Stimulated activated CD8-positive, alpha-beta memory T cell treated with anti-CD3 and anti-CD28 coated beads, Interleukin-7, amount 100 ng/mL, for 4 hours (primary cell): ENCODE data around the gene MARK4.

Experiments
- DNase-seq, 2 donors: peaks; one replicate each; pipeline ENCODE4 v3.0.0-alpha.2; 2020; ENCODE audit warnings: low read depth in 2 of 2

MARK4 gene

GRCh38 chr19:45271735-45272108 lies 20.7 kb downstream of the MARK4 start:
- no peak for DNase-seq

- DNase-seq: no peak
Measured at GRCh38 chr19:45273521-45273855, 22.4 kb downstream of the MARK4 start.

- DNase-seq: no peak
Measured at GRCh38 chr19:45275370-45275971, 24.4 kb downstream of the MARK4 start.

- DNase-seq: no peak
Measured at GRCh38 chr19:45276284-45276687, 25.2 kb downstream of the MARK4 start.

GRCh38 chr19:45278087-45278486 lies 27.0 kb downstream of the MARK4 start:
- DNase-seq: no peak

- DNase-seq: no peak
Measured at GRCh38 chr19:45279587-45280192, 28.6 kb downstream of the MARK4 start.

GRCh38 chr19:45280471-45280961 lies 29.4 kb downstream of the MARK4 start:
- DNase-seq: no peak

- no peak for DNase-seq
Measured at GRCh38 chr19:45283443-45284033, 32.5 kb downstream of the MARK4 start.

- DNase-seq: no peak
Measured at GRCh38 chr19:45290381-45290931, 39.4 kb downstream of the MARK4 start.

GRCh38 chr19:45291834-45292233 lies 40.8 kb downstream of the MARK4 start:
- DNase-seq: no peak

GRCh38 chr19:45293682-45294081 lies 42.6 kb downstream of the MARK4 start:
- DNase-seq: no peak

GRCh38 chr19:45294291-45295029 lies 43.4 kb downstream of the MARK4 start:
- no peak for DNase-seq

GRCh38 chr19:45295873-45296272 lies 44.8 kb downstream of the MARK4 start:
- no peak for DNase-seq

GRCh38 chr19:45296355-45296754 lies 45.3 kb downstream of the MARK4 start:
- DNase-seq: no peak

- DNase-seq: no peak
Measured at GRCh38 chr19:45297674-45298073, 46.6 kb downstream of the MARK4 start.

GRCh38 chr19:45298264-45298663 lies 47.2 kb downstream of the MARK4 start:
- no peak for DNase-seq

- no peak for DNase-seq
Measured at GRCh38 chr19:45299719-45300118, 48.6 kb downstream of the MARK4 start.

- DNase-seq: no peak
Measured at GRCh38 chr19:45302416-45302815, 51.3 kb downstream of the MARK4 start.

GRCh38 chr19:45303269-45304060 lies 52.4 kb downstream of the MARK4 start:
- DNase-seq: no peak

- DNase-seq: no peak
Measured at GRCh38 chr19:45304141-45304926, 53.3 kb downstream of the MARK4 start.

GRCh38 chr19:45305007-45305406 lies 53.9 kb downstream of the MARK4 start:
- no peak for DNase-seq
